Femur (tissue), 1 donor: ENCODE data around the gene SEC14L1.
"Not testable (repeated sequence)": the region's sequence is repeated elsewhere in the genome, so short reads cannot be mapped to it uniquely, and the experiment has no call there.

Source experiments
- DNase-seq: peaks from one replicate; pipeline ENCODE4 v3.0.0-alpha.2; 2017

SEC14L1 gene

DNA sequence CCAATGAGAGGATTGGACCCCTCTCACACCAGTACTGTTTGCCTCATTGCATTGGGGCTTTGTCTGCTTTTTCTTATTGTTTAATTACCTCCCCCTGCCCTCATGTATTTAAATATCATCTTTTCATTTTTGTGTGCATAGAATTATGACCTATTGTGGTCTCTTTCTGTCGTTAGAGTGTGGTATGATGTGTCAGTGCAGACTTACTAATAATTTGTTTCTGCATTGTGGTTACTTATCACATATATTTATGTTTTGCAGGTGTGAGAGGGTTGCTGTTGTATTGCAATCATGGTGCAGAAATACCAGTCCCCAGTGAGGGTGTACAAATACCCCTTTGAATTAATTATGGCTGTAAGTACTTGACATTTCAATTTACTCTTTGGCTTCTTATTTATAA, 2.5 kb downstream of the SEC14L1 start:
- DNase-seq = no peak

DNA sequence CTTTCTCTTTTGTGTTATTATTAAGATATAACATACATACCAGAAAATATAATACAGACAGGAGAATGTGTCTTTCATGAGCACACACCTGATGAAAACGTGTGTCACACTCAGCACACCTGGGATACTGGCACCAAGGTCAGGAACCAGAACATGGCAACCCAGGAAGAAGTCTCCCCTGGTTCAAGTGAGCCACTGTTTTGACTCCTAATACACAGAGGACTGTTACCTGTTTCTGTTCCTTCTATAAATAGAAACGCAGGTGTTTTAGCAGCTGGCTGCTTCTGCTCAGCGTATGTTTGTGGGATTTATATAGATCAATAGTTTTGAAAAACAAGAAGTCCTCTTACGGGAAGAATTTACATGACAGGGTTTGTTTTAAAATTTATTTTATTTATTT, 3.5 kb downstream of the SEC14L1 start:
- no peak for DNase-seq

DNA sequence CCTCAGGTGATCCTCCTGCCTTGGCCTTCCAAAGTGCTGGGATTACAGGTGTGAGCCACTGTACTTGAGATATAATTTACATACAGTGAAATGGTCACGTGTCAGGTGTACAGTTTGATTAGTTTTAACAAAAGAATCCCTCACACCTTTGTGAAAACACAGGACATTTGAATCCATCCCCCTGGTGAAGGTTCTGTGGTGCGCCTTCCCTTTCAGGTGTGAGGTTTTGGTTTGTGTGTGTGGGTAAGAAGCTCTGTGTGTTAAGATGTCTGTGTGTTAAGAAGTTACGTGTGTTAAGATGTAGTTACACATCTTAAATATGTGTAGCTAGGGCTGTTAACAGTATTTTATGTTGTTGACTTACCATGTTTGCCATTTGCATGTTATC, 4.4 kb downstream of the SEC14L1 start:
- DNase-seq = no peak

DNA sequence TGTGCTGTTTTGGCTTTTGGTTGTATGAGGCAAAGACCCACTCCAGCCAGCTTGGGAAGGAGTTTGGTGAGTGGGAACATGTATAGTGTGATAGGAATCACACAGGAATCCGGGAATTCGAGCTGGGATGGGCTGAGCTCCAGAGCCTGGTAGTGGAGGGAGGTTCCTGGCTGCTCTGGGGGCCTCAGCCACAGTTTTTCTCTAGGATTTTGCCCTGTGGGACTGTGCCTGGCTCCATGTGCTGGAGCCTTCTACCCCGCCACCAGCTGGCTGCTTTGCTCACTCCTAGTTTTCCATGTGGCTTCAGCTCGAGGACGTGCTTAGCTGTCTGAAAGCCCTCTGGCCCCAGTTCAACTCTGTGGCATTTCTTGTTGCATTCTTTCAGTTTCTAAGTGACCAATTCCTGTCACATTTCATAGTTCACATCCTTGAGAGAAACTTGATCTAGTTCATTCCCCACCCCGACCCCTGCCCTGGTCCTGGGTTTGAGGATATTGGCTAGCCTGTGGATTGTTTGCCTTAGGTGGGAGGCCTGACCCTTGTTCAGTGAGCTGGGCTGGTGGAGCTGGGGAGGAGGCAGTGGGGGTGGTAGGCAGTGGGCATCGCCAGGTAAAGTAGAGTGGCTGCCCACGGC, 5.0 kb downstream of the SEC14L1 start:
- peak; percentile 84 for DNase-seq

DNA sequence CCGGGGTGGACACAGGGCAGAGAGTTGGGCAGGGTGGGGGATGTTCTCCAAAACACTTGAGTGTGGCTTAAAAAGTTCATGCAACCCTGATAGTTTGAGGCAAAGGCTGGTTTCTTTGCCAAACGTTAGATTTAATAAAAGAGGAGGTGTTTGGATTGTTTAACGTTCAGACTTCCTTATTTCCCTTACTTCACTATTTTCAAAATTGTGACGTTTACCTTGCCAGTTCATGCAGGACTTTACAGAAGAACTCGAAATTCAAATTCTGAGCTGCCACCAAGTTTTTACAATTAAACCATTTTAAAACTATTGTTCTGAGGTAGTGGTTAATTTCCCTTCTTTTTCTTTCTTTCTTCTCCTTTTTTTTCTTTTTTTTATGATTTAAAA, 5.5 kb downstream of the SEC14L1 start:
- DNase-seq = no peak

DNA sequence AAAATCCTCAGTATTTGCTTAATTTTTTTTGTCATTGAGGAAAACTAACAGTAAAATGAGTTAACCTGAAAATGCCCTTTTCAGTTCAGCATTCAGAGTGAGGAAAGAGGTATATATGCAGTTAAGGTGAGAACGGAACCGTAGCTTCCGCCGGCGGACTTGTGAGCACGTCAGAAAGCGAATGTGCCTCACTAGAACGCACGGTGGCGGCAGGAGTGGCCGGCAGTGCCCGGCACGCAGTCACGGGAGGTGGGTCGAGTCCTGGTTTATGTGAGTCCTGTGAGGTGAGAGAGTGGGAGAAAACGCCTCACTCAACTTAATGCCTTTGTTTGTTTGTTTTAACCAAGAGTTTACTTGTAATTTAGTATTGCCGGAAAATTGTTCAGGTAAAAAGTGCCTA, 6.1 kb downstream of the SEC14L1 start:
- no peak for DNase-seq

DNA sequence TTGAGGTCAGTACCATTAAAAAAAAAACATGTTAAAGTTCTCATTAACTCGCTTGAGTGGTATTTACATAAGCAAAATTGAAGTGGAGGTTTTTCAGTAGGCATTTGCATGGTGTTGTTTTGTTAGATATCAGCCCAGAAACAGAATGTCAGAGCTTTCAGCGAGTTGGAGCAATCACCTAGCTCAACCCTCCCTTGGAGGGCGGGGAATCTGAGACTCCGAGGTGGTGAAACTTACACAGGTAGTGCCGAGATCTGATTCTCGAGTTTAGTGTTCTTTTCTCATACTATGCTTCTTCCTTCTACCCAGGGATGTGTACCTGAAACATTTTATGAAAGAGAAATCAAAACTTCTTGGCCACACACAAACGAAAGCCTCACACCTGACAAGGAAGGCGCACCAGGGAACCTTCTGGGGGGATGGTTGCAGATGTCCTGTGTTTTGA, 6.6 kb downstream of the SEC14L1 start:
- DNase-seq = no peak

DNA sequence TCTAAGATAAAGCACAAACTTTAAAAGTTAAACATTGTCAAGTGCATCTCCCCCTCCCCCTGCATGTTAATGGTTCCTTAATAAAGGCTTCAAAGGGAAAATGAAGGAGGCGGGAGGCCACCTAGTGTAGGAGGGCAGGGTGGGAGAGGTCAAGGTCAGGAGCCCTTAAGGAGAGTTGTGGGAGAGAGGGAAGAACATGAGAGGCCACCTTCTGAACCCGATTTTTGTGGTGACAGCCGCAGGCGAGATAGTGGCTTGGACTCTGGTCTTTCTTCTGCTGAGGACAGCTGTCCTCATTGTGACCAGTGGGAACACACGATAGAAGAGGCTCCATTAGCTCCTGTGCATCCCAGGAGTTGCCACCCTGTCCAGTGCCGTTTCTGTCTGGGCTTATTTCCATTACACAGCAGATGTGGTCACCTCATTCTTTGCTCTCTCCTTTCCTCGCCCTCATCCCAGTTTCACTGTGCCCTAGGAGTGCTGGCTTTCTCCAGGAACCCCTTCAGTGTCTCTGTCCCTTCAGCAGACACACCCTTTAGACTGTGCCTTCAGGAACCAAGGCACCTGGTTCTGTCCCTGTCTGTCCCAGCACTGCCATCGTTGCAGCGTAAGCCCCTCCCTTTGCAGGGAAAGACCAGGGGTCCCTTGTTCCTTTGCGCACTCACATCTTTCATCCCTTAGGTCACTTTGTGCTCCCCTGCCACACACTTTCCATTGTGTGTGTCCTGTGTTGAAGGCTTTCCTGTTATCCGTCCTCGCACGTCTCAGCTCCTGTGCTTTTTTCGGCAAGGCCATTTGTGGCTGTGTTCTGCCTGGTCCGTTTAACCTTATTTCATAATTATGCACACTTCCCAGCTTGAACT, 7.5 kb downstream of the SEC14L1 start:
- no peak for DNase-seq

DNA sequence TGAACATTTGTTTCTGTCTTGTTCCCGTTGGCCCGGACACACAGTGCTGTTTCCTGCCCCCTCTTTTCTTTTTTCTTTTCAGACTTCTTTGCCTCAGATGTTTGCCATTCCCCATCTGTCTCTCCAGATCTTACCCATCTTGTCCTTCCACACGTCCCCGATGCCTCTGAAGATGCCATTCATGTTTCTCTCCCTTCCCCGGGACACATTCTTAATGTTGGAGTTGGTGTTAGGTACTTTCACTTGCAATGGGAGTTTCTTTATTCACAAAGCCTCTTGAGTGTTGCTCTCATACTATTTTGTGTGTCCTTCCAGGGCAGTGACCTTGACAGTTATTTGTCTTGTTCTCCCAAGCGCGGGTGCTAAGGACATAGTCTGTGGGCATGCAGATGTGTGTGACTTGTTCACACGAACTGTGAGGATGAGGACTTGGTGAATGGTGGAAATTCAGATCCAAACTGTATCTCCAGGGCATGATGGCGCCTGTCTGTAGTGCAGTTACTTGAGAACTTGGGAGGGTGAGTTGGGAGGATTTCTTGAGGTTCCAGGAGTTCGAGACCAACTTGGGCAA, 8.3 kb downstream of the SEC14L1 start:
- no peak for DNase-seq

DNA sequence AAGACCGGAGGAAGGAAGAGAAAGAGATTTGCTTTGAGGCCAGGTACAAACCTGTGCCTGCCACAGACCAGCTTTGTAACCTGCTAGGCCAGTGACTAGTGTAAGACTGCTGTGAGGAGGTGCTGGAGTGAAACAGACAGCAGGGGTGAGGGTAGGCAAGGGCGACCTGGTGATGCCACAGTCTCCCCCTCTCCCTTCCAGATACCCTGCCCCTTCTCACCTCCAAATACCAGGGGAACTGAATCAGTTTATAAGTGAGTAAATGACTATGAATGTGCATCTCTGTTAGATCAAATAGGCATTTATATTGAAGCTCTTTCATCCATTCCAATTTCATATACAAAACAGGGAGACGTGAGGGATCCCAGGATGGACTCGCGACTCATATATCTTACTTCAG, 9.4 kb downstream of the SEC14L1 start:
- no peak for DNase-seq

DNA sequence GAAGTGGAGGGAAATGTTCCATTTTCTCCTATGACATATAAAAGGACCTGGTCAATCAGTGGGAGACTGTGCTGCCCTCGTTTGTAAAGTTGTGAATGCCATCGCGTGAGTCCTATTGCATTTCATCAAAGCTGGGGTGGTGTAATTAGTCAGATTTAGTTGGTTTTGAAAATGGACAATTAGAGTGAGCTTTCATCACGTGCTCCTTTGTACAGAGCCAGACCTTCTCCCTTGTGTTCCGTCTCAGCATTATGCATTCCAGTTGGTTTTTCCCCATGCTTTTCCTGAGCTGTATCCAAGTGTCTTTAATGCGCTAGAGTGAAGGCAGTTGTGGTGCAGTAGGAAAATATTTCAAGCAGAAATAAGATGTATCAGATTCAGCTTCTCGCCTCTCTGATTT, 10.4 kb downstream of the SEC14L1 start:
- DNase-seq = no peak

DNA sequence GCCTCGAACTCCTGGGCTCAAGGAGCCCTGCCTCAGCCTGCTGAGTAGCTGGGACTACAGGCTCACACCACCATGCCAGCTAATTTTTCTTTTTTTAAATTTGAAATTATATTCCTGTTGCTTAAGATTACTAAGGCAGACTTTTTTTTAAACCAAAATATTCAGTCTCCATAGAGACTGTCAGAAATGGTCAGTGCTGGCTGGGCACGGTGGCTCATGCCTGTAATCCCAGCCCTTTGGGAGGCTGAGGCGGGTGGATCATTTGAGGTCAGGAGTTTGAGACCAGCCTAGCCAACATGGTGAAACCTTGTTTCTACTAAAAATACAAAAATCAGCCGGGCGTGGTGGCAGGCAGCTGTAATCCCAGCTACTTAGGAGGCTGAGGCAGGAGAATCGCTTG, 11.3 kb downstream of the SEC14L1 start:
- not testable (repeated sequence) for DNase-seq

DNA sequence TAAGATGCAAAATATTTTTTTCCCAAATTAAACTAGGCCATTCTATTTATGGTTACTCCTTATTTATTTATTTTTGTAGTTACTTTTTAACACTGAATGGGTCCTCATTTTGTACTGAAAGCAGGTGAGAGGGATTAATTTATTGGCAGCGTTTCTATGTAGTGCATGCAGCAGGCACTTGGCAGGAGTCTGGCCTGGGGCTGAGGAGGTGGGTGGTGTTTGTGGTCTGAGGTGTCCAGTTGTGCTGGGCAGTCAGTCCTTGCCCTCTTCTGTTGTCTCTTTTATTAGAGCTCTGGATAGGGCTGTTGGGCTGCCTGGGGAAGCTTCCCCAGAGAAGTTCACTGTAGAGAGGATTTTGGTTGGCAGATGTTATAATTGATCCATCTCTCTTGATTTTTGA, 12.7 kb downstream of the SEC14L1 start:
- DNase-seq = peak; percentile 55

DNA sequence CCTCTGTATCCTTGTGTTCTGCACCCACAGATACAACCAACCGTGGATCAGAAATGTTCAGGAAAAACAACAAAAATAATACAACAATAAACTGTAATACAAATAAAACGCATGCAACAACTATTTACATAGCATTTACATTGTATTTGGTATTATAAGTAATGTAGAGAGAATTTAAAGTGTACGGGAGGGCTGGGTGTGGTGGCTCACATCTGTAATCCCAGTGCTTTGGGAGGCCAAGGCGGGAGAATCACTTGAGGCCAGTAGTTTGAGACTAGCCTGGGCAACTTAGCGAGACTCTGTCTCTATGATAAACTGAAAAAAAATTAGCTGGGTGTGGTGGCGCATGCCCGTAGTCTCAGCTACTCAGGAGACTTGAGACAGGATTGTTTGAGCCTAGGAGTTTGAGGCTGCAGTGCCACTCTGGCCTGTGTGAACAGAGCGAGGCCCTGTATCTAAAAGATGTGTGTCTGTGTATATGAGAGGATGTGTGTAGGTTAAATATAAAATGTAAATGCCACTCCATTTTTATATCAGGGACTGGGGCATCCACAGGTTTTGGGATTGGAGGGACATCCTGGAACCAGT, 13.3 kb downstream of the SEC14L1 start:
- DNase-seq = no peak

DNA sequence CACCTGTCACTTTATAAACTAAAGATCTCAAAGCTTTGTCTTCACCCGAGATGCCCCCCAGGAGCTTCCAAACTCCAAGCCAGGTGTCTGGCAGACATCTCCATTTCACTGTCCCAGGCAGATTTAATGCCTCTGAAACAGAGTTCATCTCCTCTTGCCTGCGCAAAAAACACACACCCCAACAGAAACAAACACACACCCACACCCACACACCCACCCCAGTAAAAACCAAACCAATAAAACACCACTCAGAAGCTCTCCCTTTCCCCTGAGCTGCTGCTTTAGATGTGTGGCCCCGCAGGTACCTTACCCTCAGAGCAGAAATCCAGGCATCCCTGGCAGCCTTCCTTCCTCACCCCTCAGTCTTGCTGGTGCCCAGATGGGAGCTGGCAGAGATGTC, 14.4 kb downstream of the SEC14L1 start:
- no peak for DNase-seq

DNA sequence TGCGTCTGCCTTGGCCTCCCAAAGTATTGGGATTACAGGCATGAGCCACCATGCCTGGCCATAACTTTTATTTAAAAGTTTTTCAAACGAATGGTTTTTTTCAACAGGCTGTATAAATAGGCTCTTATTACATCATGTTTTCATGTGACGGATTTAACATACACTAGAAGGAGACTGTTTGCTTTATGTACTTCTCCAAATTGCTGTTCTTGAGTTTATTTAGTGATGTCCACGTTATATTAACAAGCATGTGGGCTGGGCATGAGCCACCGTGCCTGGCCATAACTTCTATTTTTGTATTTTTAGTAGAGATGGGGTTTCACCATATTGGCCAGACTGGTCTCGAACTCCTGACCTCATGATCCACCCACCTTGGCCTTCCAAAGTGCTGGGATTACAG, 17.0 kb downstream of the SEC14L1 start:
- DNase-seq = not testable (repeated sequence)

DNA sequence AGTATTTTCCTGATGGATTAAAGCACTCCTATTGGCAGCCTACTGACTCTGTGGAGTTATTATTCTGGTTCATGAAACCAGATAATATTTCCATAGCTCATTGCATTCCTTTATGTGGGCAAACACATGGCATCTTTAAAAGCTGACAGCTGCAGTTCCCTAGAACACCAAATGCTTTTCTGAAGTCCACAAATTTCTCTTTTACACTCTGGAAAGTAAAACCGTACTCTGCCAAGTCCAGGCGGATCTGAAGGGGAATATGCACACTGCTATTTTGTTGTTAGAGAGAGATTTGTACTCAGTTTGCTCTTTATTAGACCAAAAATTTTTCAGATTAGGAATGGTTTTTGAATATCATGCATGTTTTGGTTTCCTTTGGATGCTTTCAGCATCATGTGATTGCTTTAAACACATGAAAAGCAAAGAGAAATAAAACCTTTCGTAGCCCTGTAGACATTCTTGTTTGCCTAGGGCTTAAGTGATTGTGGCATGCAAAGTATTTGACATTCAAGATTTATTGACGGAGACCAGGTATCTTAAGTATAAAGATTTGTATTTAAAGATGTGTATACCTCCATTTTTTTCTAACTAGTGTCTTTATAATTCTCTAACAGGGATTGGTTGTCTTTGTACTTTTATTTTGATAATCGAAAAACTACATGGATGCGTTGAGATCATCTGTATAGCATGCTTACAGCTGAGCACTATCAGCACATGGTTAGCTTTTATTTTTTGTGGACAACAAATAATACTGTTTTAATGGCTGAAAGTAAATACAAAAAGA, 19.5 kb downstream of the SEC14L1 start:
- no peak for DNase-seq

DNA sequence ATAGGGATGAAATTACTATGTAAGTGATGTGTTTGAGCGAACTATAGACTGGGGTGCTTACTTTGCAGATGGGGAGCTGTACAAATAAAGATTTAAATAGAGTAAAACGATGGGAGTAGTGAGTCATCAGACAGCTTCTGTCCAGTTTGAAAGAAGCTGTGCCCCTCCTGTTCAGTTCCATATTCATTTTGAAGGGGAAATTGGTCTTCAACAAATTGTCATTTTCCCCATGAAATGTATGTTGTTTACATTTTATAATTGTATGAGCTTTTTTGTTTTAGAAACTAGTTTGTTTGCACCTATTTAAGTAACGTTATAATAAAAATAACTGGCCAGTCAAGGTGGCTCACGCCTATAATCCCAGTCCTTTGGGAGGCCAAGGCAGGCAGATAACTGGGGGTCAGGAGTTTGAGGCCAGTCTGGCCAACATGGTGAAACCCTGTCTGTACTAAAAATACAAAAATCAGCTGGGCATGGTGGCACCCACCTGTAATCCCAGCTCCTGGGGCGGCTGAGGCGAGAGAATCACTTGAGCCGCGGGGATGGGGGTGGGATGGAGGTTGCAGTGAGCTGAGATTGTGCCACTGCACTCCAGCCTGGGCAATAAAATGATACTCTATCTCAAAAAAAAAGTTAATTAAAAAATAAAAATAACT, 20.2 kb downstream of the SEC14L1 start:
- no peak for DNase-seq

DNA sequence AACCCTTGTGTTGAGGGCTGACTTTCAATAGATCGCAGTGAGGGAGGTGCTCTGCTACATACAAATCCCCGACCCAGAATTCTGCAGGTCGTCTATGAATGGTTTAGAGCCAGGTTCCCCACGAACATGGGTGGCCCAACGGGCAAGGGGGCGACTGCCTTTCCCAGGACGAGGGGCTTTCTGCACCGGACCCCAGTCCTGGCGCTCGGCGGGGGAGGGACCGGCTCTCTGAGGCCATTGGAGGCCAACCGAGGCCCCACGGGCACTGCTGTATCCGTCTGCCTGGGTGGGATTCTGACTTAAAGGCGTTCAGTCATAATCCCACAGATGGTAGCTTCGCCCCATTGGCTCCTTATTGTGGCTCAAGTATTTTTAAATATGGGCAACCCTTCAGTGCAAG, 21.2 kb downstream of the SEC14L1 start:
- no peak for DNase-seq

DNA sequence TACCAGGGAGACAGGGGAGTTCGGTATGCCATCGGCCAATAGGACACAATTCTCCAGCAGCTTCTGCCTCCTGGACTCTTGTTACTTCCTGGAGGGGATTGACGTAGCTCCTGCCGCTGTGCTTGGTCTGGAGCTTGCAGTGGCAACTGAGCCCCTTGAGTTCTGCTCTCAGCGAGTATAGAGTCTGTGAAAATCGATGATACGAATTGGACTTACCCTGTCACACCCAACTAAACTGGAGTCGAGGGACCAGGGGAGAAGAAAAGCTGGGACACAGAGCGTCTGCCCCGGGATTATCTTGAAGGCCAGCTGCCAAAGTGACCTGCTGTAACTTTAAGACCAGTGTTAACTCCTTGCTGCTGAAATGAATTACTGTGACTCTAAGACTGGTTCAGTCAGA, 22.2 kb downstream of the SEC14L1 start:
- peak; percentile 50 for DNase-seq

DNA sequence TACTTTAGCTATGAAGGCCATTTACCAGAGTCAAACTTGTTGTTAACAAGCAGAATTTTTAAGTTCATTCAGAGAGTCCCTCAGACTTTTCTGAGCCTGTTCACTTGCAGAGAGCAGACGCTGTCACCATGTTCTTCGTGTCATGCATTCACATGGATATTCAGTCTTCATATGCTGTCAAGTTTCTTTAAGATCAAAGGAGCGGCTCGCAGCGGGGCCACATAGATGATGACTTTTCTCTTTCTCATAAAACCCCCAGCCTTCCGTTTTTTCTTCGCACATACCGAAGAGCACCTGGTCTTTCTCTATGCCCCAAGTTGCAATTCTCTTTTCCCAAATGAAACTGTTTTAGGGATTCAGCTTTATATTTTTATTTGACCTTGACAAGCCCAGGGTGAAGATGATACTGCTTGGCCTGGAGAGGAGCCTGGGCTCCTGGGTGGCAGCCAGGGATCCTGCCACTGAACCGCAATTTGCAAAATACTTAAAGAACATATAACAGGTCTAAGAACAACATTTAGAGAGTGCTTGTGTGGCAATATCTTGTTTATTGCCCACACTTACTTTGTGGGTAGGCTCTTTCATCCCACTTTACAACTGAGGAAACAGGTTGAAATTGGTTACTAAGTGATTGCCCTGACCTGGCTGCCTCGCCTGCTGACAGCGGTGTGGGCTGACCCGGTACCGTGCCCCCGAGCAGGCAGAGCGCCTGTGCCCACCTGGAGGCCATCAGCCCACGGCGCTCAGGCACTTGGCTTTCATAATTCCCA, 22.9 kb downstream of the SEC14L1 start:
- no peak for DNase-seq
